ENCODE data around the gene CNGA2.

- TF ChIP-seq CTCF (IDR thresholded peaks at IDR 0.05) (no peak), POLR2AphosphoS5 (IDR thresholded peaks at IDR 0.05) (no peak)
Measured at GRCh38 chrX:151694121-151694520, 40.4 kb upstream of the CNGA2 start.

All from gastroesophageal sphincter (tissue), 3 donors.